ENCODE results near the gene TMEM271. TPM values are rescaled to one million over a fixed set of nuclear protein-coding genes. Genes with fewer than 3 reads are reported as not detected.

TMEM271 gene
- total RNA-seq, 1 donor from 2014 or later = 0.26 TPM

GRCh38 chr4:575281-576141 is 584 bp downstream of the TMEM271 start:
- peaks cover 84% of the 10 kb centered on the region for H3K27me3 Mint-ChIP-seq (ENCODE audit: low read depth)
- peaks cover 13% of the 10 kb centered on the region for H3K4me1 Mint-ChIP-seq
- no peak for TF ChIP-seq CTCF (conservative IDR thresholded peaks at IDR 0.05)
- no peaks in the 10 kb centered on the region for H3K9me3 Mint-ChIP-seq
- H3K27ac Mint-ChIP-seq (ENCODE audit: unreplicated experiment) = no peak overlapping the region
- peaks cover 2% of the 10 kb centered on the region for H3K36me3 Mint-ChIP-seq (ENCODE audit: low read depth)
- peak; percentile 50 for DNase-seq (ENCODE audit: low read depth, low spot score)
- H3K4me3 Mint-ChIP-seq = no peak overlapping the region

- Mint-ChIP-seq H3K36me3 (ENCODE audit: low read depth) (no peaks in the 10 kb centered on the region), H3K27me3 (ENCODE audit: low read depth) (peaks cover 83% of the 10 kb centered on the region), H3K9me3 (no peaks in the 10 kb centered on the region), H3K4me1 (peaks cover 13% of the 10 kb centered on the region), H3K27ac (ENCODE audit: unreplicated experiment) (no peak overlapping the region), H3K4me3 (peak overlapping the region; percentile 71)
- no peak for TF ChIP-seq CTCF (conservative IDR thresholded peaks at IDR 0.05)
- DNase-seq (ENCODE audit: low read depth, low spot score) = no peak
Measured at GRCh38 chr4:574346-575161, 1.5 kb downstream of the TMEM271 start.

- no peaks in the 10 kb centered on the region for H3K9me3 Mint-ChIP-seq
- no peak for DNase-seq (ENCODE audit: low read depth, low spot score)
- no peak overlapping the region for H3K27ac Mint-ChIP-seq (ENCODE audit: unreplicated experiment)
- H3K27me3 Mint-ChIP-seq (ENCODE audit: low read depth) = peaks cover 81% of the 10 kb centered on the region
- H3K4me3 Mint-ChIP-seq = peak overlapping the region; percentile 71
- H3K36me3 Mint-ChIP-seq (ENCODE audit: low read depth) = no peaks in the 10 kb centered on the region
- H3K4me1 Mint-ChIP-seq = peaks cover 13% of the 10 kb centered on the region
- TF ChIP-seq CTCF (conservative IDR thresholded peaks at IDR 0.05) = no peak
Measured at GRCh38 chr4:573122-573892, 2.8 kb downstream of the TMEM271 start.

- TF ChIP-seq CTCF (conservative IDR thresholded peaks at IDR 0.05) = no peak
- H3K27ac Mint-ChIP-seq (ENCODE audit: unreplicated experiment) = no peak overlapping the region
- DNase-seq (ENCODE audit: low read depth, low spot score) = no peak
- no peak overlapping the region for H3K4me3 Mint-ChIP-seq
- H3K27me3 Mint-ChIP-seq (ENCODE audit: low read depth) = peaks cover 81% of the 10 kb centered on the region
- H3K36me3 Mint-ChIP-seq (ENCODE audit: low read depth) = no peaks in the 10 kb centered on the region
- peaks cover 7% of the 10 kb centered on the region for H3K4me1 Mint-ChIP-seq
- H3K9me3 Mint-ChIP-seq = no peaks in the 10 kb centered on the region
Measured at GRCh38 chr4:572594-572993, 3.5 kb downstream of the TMEM271 start.
